Heart right ventricle (tissue), 16 donors: Measurements from ENCODE around the gene FAM151B. TPM values are rescaled to one million over a fixed set of nuclear protein-coding genes. Genes with fewer than 3 reads are reported as not detected.

Experiments used
- ATAC-seq, 8 donors: fragments of 200-7000 bp; cut with Tn5 transposase; one replicate each; pipeline ENCODE4 v1.9.1; 2020; ENCODE audit warnings: mild to moderate bottlenecking in 8 of 8, moderate library complexity in 8 of 8, moderate number of reproducible peaks in 1 of 8
- DNase-seq, 2 donors: peaks; one replicate each; pipeline ENCODE4 v3.0.0-alpha.2; 2020
- H3K27ac ChIP-seq, 10 donors: fragments of 200-600 bp; sonication (generic) in 2 of 10; one replicate each; pipeline versions ENCODE4 v1.5.0 to v1.8.0; 2020 to 2022; ENCODE audit warnings: mild to moderate bottlenecking in 3 of 10
- H3K27me3 ChIP-seq, 7 donors: fragments of 200-600 bp; one replicate each; pipeline ENCODE4 v1.8.0; 2021 to 2022; ENCODE audit warnings: mild to moderate bottlenecking in 2 of 7
- H3K36me3 ChIP-seq, 9 donors: fragments of 200-600 bp; sonication (generic) in 1 of 9; one replicate each; pipeline versions ENCODE4 v1.5.0 to v1.8.0; 2020 to 2022; ENCODE audit warnings: mild to moderate bottlenecking in 2 of 9
- H3K4me1 ChIP-seq, 9 donors: fragments of 200-600 bp; sonication (generic) in 1 of 9; one replicate each; pipeline versions ENCODE4 v1.5.0 to v1.8.0; 2020 to 2022; ENCODE audit warnings: mild to moderate bottlenecking in 4 of 9
- H3K4me3 ChIP-seq, 10 donors: fragments of 200-600 bp; sonication (generic) in 2 of 10; one replicate each; pipeline versions ENCODE4 v1.5.0 to v1.8.0; 2020 to 2022; ENCODE audit warnings: mild to moderate bottlenecking in 7 of 10, moderate library complexity in 2 of 10
- H3K9me3 ChIP-seq, 11 donors: fragments of 200-600 bp in 10 of 11; sonication (generic) in 2 of 11; one replicate each; pipeline versions ENCODE4 v1.5.0 to v1.8.0; 2013 to 2022; ENCODE audit warnings: mild to moderate bottlenecking in 2 of 11, control low read depth in 1 of 11, moderate library complexity in 1 of 11
- CTCF ChIP-seq, 9 donors: fragments of 200-600 bp; sonication (generic) in 2 of 9; IDR thresholded peaks; one replicate each; pipeline versions ENCODE4 v1.5.0 to v1.8.0; 2021 to 2022; ENCODE audit warnings: antibody characterized with exemption in 9 of 9, mild to moderate bottlenecking in 5 of 9, moderate library complexity in 1 of 9
- whole genome bisulfite sequencing, 2 donors: extraction: QIAGEN DNeasy Blood & Tissue Kit; methylation state at CpG; one replicate each; pipeline ENCODE4 v1.1.7; 2013; ENCODE audit warnings: inconsistent platforms in 1 of 2; 5-methylcytosine and 5-hydroxymethylcytosine counted together
- intact Hi-C, 10 donors: fragments of 100-400 bp; cut with DNase I; formaldehyde crosslinking; loops; one replicate each; pipeline versions ENCODE4 v1.11.1 to v1.14.2; 2022
- polyA plus RNA-seq, 2 donors: library from polyadenylated mRNA; stranded (reverse); fragments of 200-250 nt; gene quantifications; one replicate each; pipeline ENCODE4 v1.2.3, GENCODE V29; 2013
- total RNA-seq, 10 donors: library from RNA; stranded (reverse); fragmentation: NEBNext Ultra II Directional in 3 of 10; extraction: Animal tissue kit (Norgen Biotek cat#: 25700) in 3 of 10; gene quantifications; one replicate each; pipeline versions ENCODE4 v1.2.1 to v1.2.4, GENCODE V29; 2021 to 2023
- donor health status: Arrhythmogenic right ventricular cardiomyopathy.
- donor health status: ischemic (EF 13 %, LVEDD 7.1; RV severe dilation, severe dysfunction).
- donor health status: healthy with polysubstance abuse.
- donor health status: DM: no; HTN: yes; CAD: no.
- donor health status: DM: no; HTN: no; CAD: no.
- donor health status: ischemic (EF 25% LVEDD 6.9; RV normal size, moderate dysfunction).
- donor health status: ischemic (EF 25% LVEDD 5.7; RV mildly dilated, moderate dysfunction).
- donor health status: healthy.
- donor health status: DM: yes; HTN: yes; CAD: no.
- donor health status: Ischemic cardiomyopathy.
- donor health status: ischemic (EF 35%, LVEDD 5.7; RV mildly dilated, moderate dysfunction).
- donor health status: nonischemic (EF 11% LVEDD 7.7; RV severe dilation, severe dysfunction).
- donor health status: DM: yes; HTN: yes; CAD: no.
- donor health status: PGD.
- donor health status: ischemic (EF 29% LVEDD 5.4; RV normal size, mild dysfunction).
- donor health status: nonischemic (EF 23%, LVEDD 6.1; RV moderate dilation, normal function).

FAM151B gene
- total and polyA plus RNA-seq, 12 donors: 0.39 to 2.8 (median 1.4) TPM

- intact Hi-C loops: no loop called here
- no peak for ATAC-seq
- Histone ChIP-seq H3K4me3 (no peak overlapping the region), H3K4me1 (no peaks in the 10 kb centered on the region), H3K36me3 (no peaks in the 10 kb centered on the region), H3K27ac (no peak overlapping the region), H3K27me3 (peaks cover 0 to 10% (median 0%) of the 10 kb centered on the region in 7 donors), H3K9me3 (no peaks in the 10 kb centered on the region)
- no peak for DNase-seq
- 85 to 90% methylated on average over 8 of the region's 8 CpGs for WGBS, 2 donors
- TF ChIP-seq CTCF (IDR thresholded peaks at IDR 0.05): no peak
Measured at GRCh38 chr5:80588858-80589540, 101.1 kb downstream of the FAM151B start.

GRCh38 chr5:80590766-80591165, 102.9 kb downstream of the FAM151B start:
- H3K4me1 ChIP-seq: no peaks in the 10 kb centered on the region
- no peak for TF ChIP-seq CTCF (IDR thresholded peaks at IDR 0.05)
- intact Hi-C loops: no loop called here
- WGBS, 2 donors: 75 to 77% methylated on average over 5 of the region's 5 CpGs
- no peak overlapping the region for H3K4me3 ChIP-seq
- H3K27ac ChIP-seq: no peak overlapping the region
- DNase-seq: no peak
- H3K9me3 ChIP-seq: no peaks in the 10 kb centered on the region
- no peaks in the 10 kb centered on the region for H3K36me3 ChIP-seq
- H3K27me3 ChIP-seq: peaks cover 0 to 6% (median 0%) of the 10 kb centered on the region in 7 donors
- ATAC-seq: no peak

GRCh38 chr5:80591352-80591751, 103.5 kb downstream of the FAM151B start:
- intact Hi-C loops: no loop called here
- no peak overlapping the region for H3K27ac ChIP-seq
- no peaks in the 10 kb centered on the region for H3K36me3 ChIP-seq
- ATAC-seq (no peak), DNase-seq (no peak)
- H3K4me1 ChIP-seq: no peaks in the 10 kb centered on the region
- no peaks in the 10 kb centered on the region for H3K9me3 ChIP-seq
- WGBS, 2 donors: 88 to 89% methylated on average over 3 of the region's 3 CpGs
- no peak overlapping the region for H3K4me3 ChIP-seq
- TF ChIP-seq CTCF (IDR thresholded peaks at IDR 0.05): no peak
- peaks cover 0 to 6% (median 0%) of the 10 kb centered on the region in 7 donors for H3K27me3 ChIP-seq

- ATAC-seq (no peak), DNase-seq (no peak)
- intact Hi-C loops: no loop called here
- Histone ChIP-seq H3K27me3 (peaks cover 0 to 6% (median 0%) of the 10 kb centered on the region in 7 donors), H3K4me3 (no peak overlapping the region), H3K4me1 (no peaks in the 10 kb centered on the region), H3K27ac (no peak overlapping the region), H3K9me3 (no peaks in the 10 kb centered on the region), H3K36me3 (no peaks in the 10 kb centered on the region)
- TF ChIP-seq CTCF (IDR thresholded peaks at IDR 0.05): no peak
- WGBS, 2 donors: 38 to 50% methylated on average over 1 of the region's 1 CpG
Measured at GRCh38 chr5:80592105-80592504, 104.2 kb downstream of the FAM151B start.

Other genes with a start within 250 kb of the FAM151B start
- 10 to 100 TPM; 13.2 to 21.9 (median 15.8) TPM for gene SERINC5, start 232.1 kb upstream of the FAM151B start, total RNA-seq
- 1 to 10 TPM; 2.3 to 2.7 TPM for gene SERINC5, start 232.1 kb upstream of the FAM151B start, polyA plus RNA-seq
- not detected for gene SPZ1, start 168.1 kb upstream of the FAM151B start, total RNA-seq
- gene SPZ1, start 168.1 kb upstream of the FAM151B start, polyA plus RNA-seq: not detected
- 10 to 100 TPM; 27.0 to 52.6 (median 44.0) TPM for gene ZFYVE16, start 80.0 kb upstream of the FAM151B start, total RNA-seq
- gene ZFYVE16, start 80.0 kb upstream of the FAM151B start, polyA plus RNA-seq: 10 to 100 TPM in 1 of 2 donors, 1 to 10 TPM in 1; 8.3 to 42.5 TPM
- under 1 TPM in 1 of 10 donors, not detected in 9; 0.13 TPM for gene ANKRD34B, start 82.2 kb downstream of the FAM151B start, total RNA-seq
- gene ANKRD34B, start 82.2 kb downstream of the FAM151B start, polyA plus RNA-seq: not detected
- 10 to 100 TPM in 8 of 10 donors, 1 to 10 TPM in 2; 8.0 to 15.1 (median 12.0) TPM for gene MSH3, start 166.6 kb downstream of the FAM151B start, total RNA-seq
- gene MSH3, start 166.6 kb downstream of the FAM151B start, polyA plus RNA-seq: 1 to 10 TPM; 2.6 TPM
- gene DHFR, start 166.9 kb downstream of the FAM151B start, total RNA-seq: 10 to 100 TPM in 5 of 10 donors, 1 to 10 TPM in 5; 4.3 to 19.6 (median 10.1) TPM
- gene DHFR, start 166.9 kb downstream of the FAM151B start, polyA plus RNA-seq: 1 to 10 TPM; 4.1 to 9.9 TPM